Osteoblast (primary cell): ENCODE measurements around the gene HOXD4. TPM values are rescaled to one million over a fixed set of nuclear protein-coding genes. Genes with fewer than 3 reads are reported as not detected.

Source experiments
- DNase-seq: peaks from one replicate; pipeline ENCODE4 v3.0.0; 2011; ENCODE audit warnings: low spot score, mixed read lengths; ENCODE audit not compliant: insufficient read length; ENCODE audit errors: missing footprints
- H2AFZ ChIP-seq: 2 replicates; pipeline ENCODE4 v1.6.0; 2011; ENCODE audit warnings: mild to moderate bottlenecking, low read length
- H3K27ac ChIP-seq: 2 replicates; pipeline ENCODE4 v1.5.1; 2011; ENCODE audit warnings: mild to moderate bottlenecking, low read depth, low read length, moderate library complexity
- H3K27me3 ChIP-seq: 2 replicates; pipeline ENCODE4 v1.6.0; 2012; ENCODE audit warnings: mild to moderate bottlenecking, control low read depth, inconsistent platforms, low read length, moderate library complexity; ENCODE audit not compliant: insufficient read depth
- H3K36me3 ChIP-seq: 2 replicates; pipeline ENCODE4 v1.5.1; 2011; ENCODE audit warnings: mild to moderate bottlenecking, low read length, control low read depth, moderate library complexity; ENCODE audit not compliant: insufficient read depth
- H3K4me1 ChIP-seq: 2 replicates; pipeline ENCODE4 v1.5.1; 2011; ENCODE audit warnings: mild to moderate bottlenecking, low read length, control low read depth, moderate library complexity; ENCODE audit not compliant: insufficient read depth
- H3K4me2 ChIP-seq: 2 replicates; pipeline ENCODE4 v1.6.0; 2011; ENCODE audit warnings: mild to moderate bottlenecking, low read length; ENCODE audit not compliant: insufficient read depth
- H3K4me3 ChIP-seq: fragments of 200-600 bp; sonication (generic); 3 replicates; pipeline ENCODE4 v1.5.1; 2012; ENCODE audit warnings: mild to moderate bottlenecking, low read length, inconsistent platforms; ENCODE audit not compliant: insufficient read depth
- H3K79me2 ChIP-seq: 2 replicates; pipeline ENCODE4 v1.6.0; 2012; ENCODE audit warnings: mild to moderate bottlenecking, low read length, control low read depth, inconsistent platforms; ENCODE audit not compliant: insufficient read depth
- H3K9me3 ChIP-seq: 2 replicates; pipeline ENCODE4 v1.5.1; 2011; ENCODE audit warnings: low read depth, low read length, control low read depth
- H4K20me1 ChIP-seq: 2 replicates; pipeline ENCODE4 v1.6.0; 2012; ENCODE audit warnings: mild to moderate bottlenecking, low read length, control low read depth; ENCODE audit not compliant: insufficient read depth
- CTCF ChIP-seq: IDR thresholded peaks from 2 replicates; pipeline ENCODE4 v1.5.1; 2011; ENCODE audit warnings: mild to moderate bottlenecking, low read depth, low read length, moderate library complexity; ENCODE audit errors: extremely low read depth
- total RNA-seq: library from RNA; depleted of rRNA; stranded (reverse); fragments of >200 nt; gene quantifications from 2 replicates; pipeline ENCODE4 v1.2.3, GENCODE V29; 2012

The HOXD4 gene
- total RNA-seq, 1 donor: 0.36 TPM

- no peaks in the 10 kb centered on the region for H3K36me3 ChIP-seq
- no peak overlapping the region for H2AFZ ChIP-seq
- DNase-seq: no peak
- peaks cover 13% of the 10 kb centered on the region for H3K79me2 ChIP-seq
- no peaks in the 10 kb centered on the region for H3K27me3 ChIP-seq
- no peak overlapping the region for H3K4me3 ChIP-seq
- H3K4me1 ChIP-seq: no peaks in the 10 kb centered on the region
- no peak overlapping the region for H3K4me2 ChIP-seq
- TF ChIP-seq CTCF: no peak
- peaks cover 6% of the 10 kb centered on the region for H4K20me1 ChIP-seq
- H3K27ac ChIP-seq: no peak overlapping the region
- no peaks in the 10 kb centered on the region for H3K9me3 ChIP-seq
Measured at GRCh38 chr2:176146645-176147044, 4.7 kb upstream of the HOXD4 start.

GRCh38 chr2:176147210-176147799, 4.0 kb upstream of the HOXD4 start:
- Histone ChIP-seq H3K4me1 (no peaks in the 10 kb centered on the region), H3K36me3 (no peaks in the 10 kb centered on the region), H4K20me1 (peaks cover 6% of the 10 kb centered on the region), H3K4me2 (no peak overlapping the region), H3K79me2 (peaks cover 7% of the 10 kb centered on the region), H3K9me3 (no peaks in the 10 kb centered on the region), H2AFZ (no peak overlapping the region), H3K4me3 (no peak overlapping the region), H3K27me3 (no peaks in the 10 kb centered on the region), H3K27ac (no peak overlapping the region)
- TF ChIP-seq CTCF: no peak
- DNase-seq: peak; percentile 78

- no peak for DNase-seq
- Histone ChIP-seq H4K20me1 (peaks cover 6% of the 10 kb centered on the region), H3K4me2 (no peak overlapping the region), H3K79me2 (peaks cover 7% of the 10 kb centered on the region), H3K27me3 (no peaks in the 10 kb centered on the region), H3K4me3 (no peak overlapping the region), H3K27ac (no peak overlapping the region), H3K36me3 (no peaks in the 10 kb centered on the region), H3K9me3 (no peaks in the 10 kb centered on the region), H3K4me1 (no peaks in the 10 kb centered on the region), H2AFZ (no peak overlapping the region)
- no peak for TF ChIP-seq CTCF
Measured at GRCh38 chr2:176147800-176148496, 3.4 kb upstream of the HOXD4 start.

- peaks cover 2% of the 10 kb centered on the region for H3K79me2 ChIP-seq
- DNase-seq: peak; percentile 81
- no peak overlapping the region for H3K27ac ChIP-seq
- peaks cover 6% of the 10 kb centered on the region for H4K20me1 ChIP-seq
- no peak overlapping the region for H3K4me3 ChIP-seq
- no peak for TF ChIP-seq CTCF
- H3K9me3 ChIP-seq: no peaks in the 10 kb centered on the region
- no peaks in the 10 kb centered on the region for H3K4me1 ChIP-seq
- no peak overlapping the region for H3K4me2 ChIP-seq
- no peak overlapping the region for H2AFZ ChIP-seq
- no peaks in the 10 kb centered on the region for H3K36me3 ChIP-seq
- no peaks in the 10 kb centered on the region for H3K27me3 ChIP-seq
Measured at GRCh38 chr2:176148751-176149421, 2.5 kb upstream of the HOXD4 start.
